ENCODE data around the gene STAC3. TPM values are rescaled to one million over a fixed set of nuclear protein-coding genes. Genes with fewer than 3 reads are reported as not detected.

STAC3 gene
- total RNA-seq, 1 experiment from 2014 or later, result 2.2 TPM

DNA sequence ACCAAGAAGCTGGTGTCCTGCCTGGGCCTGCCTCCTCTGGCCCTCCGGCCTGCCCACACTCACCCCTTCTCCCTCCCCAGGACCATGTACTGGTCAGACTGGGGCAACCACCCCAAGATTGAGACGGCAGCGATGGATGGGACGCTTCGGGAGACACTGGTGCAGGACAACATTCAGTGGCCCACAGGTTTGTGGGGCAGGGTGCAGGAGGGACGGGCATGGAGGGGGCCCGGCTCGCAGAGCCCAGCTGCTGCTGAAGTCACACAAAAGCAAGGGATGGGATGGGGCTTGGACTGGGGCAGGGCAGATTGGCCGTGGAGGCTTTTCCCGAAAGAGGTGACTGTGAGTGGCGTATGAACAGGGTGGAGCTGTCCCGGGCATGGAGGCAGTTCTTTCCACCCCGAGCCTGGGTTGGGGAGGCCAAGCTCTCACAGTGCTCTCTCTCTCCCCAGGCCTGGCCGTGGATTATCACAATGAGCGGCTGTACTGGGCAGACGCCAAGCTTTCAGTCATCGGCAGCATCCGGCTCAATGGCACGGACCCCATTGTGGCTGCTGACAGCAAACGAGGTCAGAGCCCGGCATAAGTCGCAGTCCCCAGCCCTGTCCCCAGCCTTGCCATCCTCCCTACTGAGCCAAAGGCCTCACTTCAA, 42.2 kb downstream of the STAC3 start:
- peaks cover 4% of the 10 kb centered on the region for H3F3A ChIP-seq (ENCODE audit: insufficient read depth, low read depth)
- peaks cover 4% of the 10 kb centered on the region for H3K4me1 ChIP-seq (replicated peaks; ENCODE audit: insufficient read depth)
- BruUV-seq (replicated peaks), result no TSS peak
- no peaks in the 10 kb centered on the region for H3K79me2 ChIP-seq (ENCODE audit: low read depth)
- H3K27ac ChIP-seq, result no peak overlapping the region
- POLR2A ChIA-PET (ENCODE audit: unreplicated experiment), result no interaction called here
- TF ChIP-seq EZH2 (IDR thresholded peaks at IDR 0.05; ENCODE audit: low read depth), result no peak
- H3K36me3 ChIP-seq (ENCODE audit: low read depth), result no peaks in the 10 kb centered on the region
- H3K27me3 ChIP-seq (ENCODE audit: insufficient read depth, low read depth), result no peaks in the 10 kb centered on the region
- no peak for DNase-seq
- H3K4me2 ChIP-seq, result no peak overlapping the region
- H3K9me3 ChIP-seq (ENCODE audit: insufficient read depth, low read depth), result no peaks in the 10 kb centered on the region
- CTCF ChIA-PET, result no interaction called here
- no peak overlapping the region for H3K4me3 ChIP-seq
- no peaks in the 10 kb centered on the region for H4K20me1 ChIP-seq (ENCODE audit: insufficient read depth)
- intact Hi-C loops (cut with micrococcal nuclease; ENCODE audit: unreplicated experiment), result no loop called here
- no peaks in the 10 kb centered on the region for H3K9me2 ChIP-seq (ENCODE audit: insufficient read depth)
- no peak overlapping the region for H2AFZ ChIP-seq

- intact Hi-C loops (cut with micrococcal nuclease; ENCODE audit: unreplicated experiment), result no loop called here
Observed at GRCh38 chr12:57207731-57208630, 43.0 kb downstream of the STAC3 start.

GRCh38 chr12:57205931-57206330, 45.1 kb downstream of the STAC3 start:
- Histone ChIP-seq H3K36me3 (ENCODE audit: low read depth) (no peaks in the 10 kb centered on the region), H3K27ac (no peak overlapping the region), H3K9me3 (ENCODE audit: insufficient read depth, low read depth) (no peaks in the 10 kb centered on the region), H2AFZ (no peak overlapping the region), H3K4me1 (replicated peaks; ENCODE audit: insufficient read depth) (no peaks in the 10 kb centered on the region), H3K9me2 (ENCODE audit: insufficient read depth) (no peaks in the 10 kb centered on the region), H4K20me1 (ENCODE audit: insufficient read depth) (no peaks in the 10 kb centered on the region), H3F3A (ENCODE audit: insufficient read depth, low read depth) (no peaks in the 10 kb centered on the region), H3K4me3 (no peak overlapping the region), H3K4me2 (no peak overlapping the region), H3K27me3 (ENCODE audit: insufficient read depth, low read depth) (no peaks in the 10 kb centered on the region), H3K79me2 (ENCODE audit: low read depth) (no peaks in the 10 kb centered on the region)
- ChIA-PET CTCF (no interaction called here), POLR2A (ENCODE audit: unreplicated experiment) (no interaction called here)
- no peak for DNase-seq
- TF ChIP-seq CTCF (conservative IDR thresholded peaks at IDR 0.05), result no peak
- TF ChIP-seq EZH2 (IDR thresholded peaks at IDR 0.05; ENCODE audit: low read depth), result no peak
- intact Hi-C loops (cut with micrococcal nuclease; ENCODE audit: unreplicated experiment), result no loop called here
- no TSS peak for BruUV-seq (replicated peaks)

More at GRCh38 chr12:57207731-57208630, 43.0 kb downstream of the STAC3 start:
- CTCF ChIA-PET, result no interaction called here
- H3K4me2 ChIP-seq, result no peak overlapping the region
- H3F3A ChIP-seq (ENCODE audit: insufficient read depth, low read depth), result no peaks in the 10 kb centered on the region
- H3K4me1 ChIP-seq (replicated peaks; ENCODE audit: insufficient read depth), result no peaks in the 10 kb centered on the region
- no peak overlapping the region for H2AFZ ChIP-seq
- TF ChIP-seq EZH2 (IDR thresholded peaks at IDR 0.05; ENCODE audit: low read depth) (no peak), CTCF (conservative IDR thresholded peaks at IDR 0.05) (no peak)
- no peaks in the 10 kb centered on the region for H3K36me3 ChIP-seq (ENCODE audit: low read depth)
- no peaks in the 10 kb centered on the region for H3K9me2 ChIP-seq (ENCODE audit: insufficient read depth)
- no TSS peak for BruUV-seq (replicated peaks)
- H3K9me3 ChIP-seq (ENCODE audit: insufficient read depth, low read depth), result no peaks in the 10 kb centered on the region
- H3K79me2 ChIP-seq (ENCODE audit: low read depth), result no peaks in the 10 kb centered on the region
- no peak overlapping the region for H3K27ac ChIP-seq
- no peak overlapping the region for H3K4me3 ChIP-seq
- POLR2A ChIA-PET (ENCODE audit: unreplicated experiment), result no interaction called here
- DNase-seq, result no peak
- no peaks in the 10 kb centered on the region for H3K27me3 ChIP-seq (ENCODE audit: insufficient read depth, low read depth)
- H4K20me1 ChIP-seq (ENCODE audit: insufficient read depth), result no peaks in the 10 kb centered on the region

Data from PC-9 (cell line).